HCT116 (cell line): ENCODE data around the gene RNF220. TPM values are rescaled to one million over a fixed set of nuclear protein-coding genes. Genes with fewer than 3 reads are reported as not detected.

Experiments used
- ATAC-seq: fragments of 200-7000 bp; cut with Tn5 transposase; 2 replicates; pipeline ENCODE4 v1.9.1; 2020; ENCODE audit warnings: mild to moderate bottlenecking, moderate library complexity
- BruUV-seq: library from RNA; stranded (reverse); fragments of 400-500 nt; replicated peaks from 2 replicates; lab custom pipeline; 2021; lab: Mats Ljungman, UMichigan
- CTCF ChIA-PET: fragments of 300-600 bp; sonication (Branson Sonifier 250); formaldehyde crosslinking; loops from one replicate; lab custom pipeline; 2021; ENCODE audit warnings: antibody characterized with exemption; lab: Charles Lee
- POLR2A ChIA-PET: fragments of 300-600, 350-600 bp; sonication (Branson Sonifier 250); formaldehyde crosslinking; loops from one replicate; lab custom pipeline; 2021; ENCODE audit warnings: antibody characterized with exemption; lab: Charles Lee
- RAD21 ChIA-PET, 2 experiments: fragments of 300-600 bp; sonication (Branson Sonifier 250); formaldehyde crosslinking; loops; one replicate each; lab custom pipeline; 2023; ENCODE audit warnings: low total read pairs in 2 of 2; ENCODE audit not compliant: uncharacterized antibody in 2 of 2, unreplicated experiment in 2 of 2, low non-redundant PET in 1 of 2; lab: Charles Lee
- DNase-seq: peaks from one replicate; pipeline ENCODE4 v3.0.0-alpha.2; 2010; ENCODE audit warnings: low read depth, low spot score
- H2AFZ ChIP-seq: fragments of 200-600 bp; shearing (Covaris generic), sonication (generic); 2 replicates; pipeline ENCODE4 v1.6.1; 2017; ENCODE audit warnings: low read depth, mixed run types, mixed read lengths, antibody characterized with exemption, low read length; ENCODE audit not compliant: poor library complexity, severe bottlenecking
- H3K27ac ChIP-seq: 2 replicates; pipeline ENCODE4 v1.5.1; 2012; ENCODE audit warnings: low read depth, low read length
- H3K27me3 ChIP-seq: fragments of 200-600 bp; sonication (generic); 2 replicates; pipeline ENCODE4 v1.6.1; 2016; ENCODE audit warnings: mixed run types, low read length, mixed read lengths; ENCODE audit not compliant: insufficient read depth
- H3K36me3 ChIP-seq, 2 experiments: fragments of 200-500 bp in 1 of 2; fragments of 200-600 bp in 1 of 2; sonication (Bioruptor generic) in 1 of 2; sonication (generic) in 1 of 2; 2 replicates each; pipeline versions ENCODE4 v1.5.1 to v1.6.1; 2014 to 2016; ENCODE audit warnings: low read length in 2 of 2, inconsistent platforms in 1 of 2, mixed read lengths in 1 of 2, mixed run types in 1 of 2; ENCODE audit not compliant: insufficient read depth in 2 of 2, control insufficient read depth in 1 of 2
- H3K4me1 ChIP-seq, 2 experiments: fragments of 200-600 bp in 1 of 2; sonication (generic) in 1 of 2; 2 replicates each; pipeline versions ENCODE4 v1.5.1 to v1.6.1; 2012 to 2017; ENCODE audit warnings: low read length in 2 of 2, inconsistent platforms in 1 of 2, mild to moderate bottlenecking in 1 of 2, mixed read lengths in 1 of 2, mixed run types in 1 of 2, moderate library complexity in 1 of 2; ENCODE audit not compliant: insufficient read depth in 2 of 2, control insufficient read depth in 1 of 2
- H3K4me2 ChIP-seq: fragments of 200-600 bp; sonication (generic); 2 replicates; pipeline ENCODE4 v1.6.1; 2017; ENCODE audit warnings: mixed run types, low read length, mixed read lengths
- H3K4me3 ChIP-seq, 2 experiments: fragments of 200-600 bp in 1 of 2; sonication (generic) in 1 of 2; replicated peaks in 1 of 2; 2 replicates each; pipeline ENCODE4 v1.5.1; 2011 to 2016; ENCODE audit warnings: low read length in 2 of 2, control low read depth in 1 of 2, low read depth in 1 of 2, mild to moderate bottlenecking in 1 of 2, mixed read lengths in 1 of 2, mixed run types in 1 of 2
- H3K79me2 ChIP-seq: fragments of 200-600 bp; sonication (generic); 2 replicates; pipeline ENCODE4 v1.6.1; 2017; ENCODE audit warnings: mild to moderate bottlenecking, mixed run types, low read length, moderate library complexity, mixed read lengths; ENCODE audit not compliant: insufficient read depth
- H3K9ac ChIP-seq: fragments of 200-600 bp; sonication (generic); 2 replicates; pipeline ENCODE4 v1.6.1; 2016; ENCODE audit warnings: low read length, mixed read lengths
- H3K9me2 ChIP-seq: fragments of 200-600 bp; sonication (generic), shearing (Covaris generic); 2 replicates; pipeline ENCODE4 v1.6.1; 2017; ENCODE audit warnings: mixed run types, mild to moderate bottlenecking, moderate library complexity; ENCODE audit not compliant: insufficient read depth
- H3K9me3 ChIP-seq, 2 experiments: fragments of 200-500 bp in 1 of 2; fragments of 200-600 bp in 1 of 2; sonication (Bioruptor generic) in 1 of 2; sonication (generic) in 1 of 2; 2 replicates each; pipeline ENCODE4 v1.6.1; 2014 to 2017; ENCODE audit warnings: low read length in 2 of 2, mixed read lengths in 2 of 2, inconsistent platforms in 1 of 2, low read depth in 1 of 2, mild to moderate bottlenecking in 1 of 2, mixed run types in 1 of 2, moderate library complexity in 1 of 2; ENCODE audit not compliant: control insufficient read depth in 1 of 2, insufficient read depth in 1 of 2
- H4K20me1 ChIP-seq: fragments of 200-600 bp; sonication (generic), shearing (Covaris generic); 2 replicates; pipeline ENCODE4 v1.6.1; 2017; ENCODE audit warnings: mixed run types, mild to moderate bottlenecking, moderate library complexity; ENCODE audit not compliant: insufficient read depth
- CBX3 ChIP-seq: IDR thresholded peaks from 2 replicates; pipeline ENCODE4 v1.6.1; 2012; ENCODE audit warnings: low read depth
- ELF1 ChIP-seq: IDR thresholded peaks from 2 replicates; pipeline ENCODE4 v1.6.1; 2012; ENCODE audit warnings: low read depth, borderline replicate concordance
- EZH2 ChIP-seq: fragments of 200-600 bp; sonication (generic); IDR thresholded peaks from 2 replicates; pipeline ENCODE4 v1.6.1; 2017; ENCODE audit warnings: antibody characterized with exemption, mixed run types
- EZH2phosphoT487 ChIP-seq: fragments of 200-600 bp; IDR thresholded peaks from 2 replicates; pipeline ENCODE4 v1.6.1; 2018; ENCODE audit warnings: antibody characterized with exemption, borderline replicate concordance
- MAX ChIP-seq: IDR thresholded peaks from 2 replicates; pipeline ENCODE4 v1.6.1; 2012
- POLR2A ChIP-seq: IDR thresholded peaks from 2 replicates; pipeline ENCODE4 v1.7.0; 2011; ENCODE audit warnings: borderline replicate concordance; ENCODE audit not compliant: insufficient read depth, insufficient read length; ENCODE audit errors: extremely low read depth
- POLR2AphosphoS5 ChIP-seq: IDR thresholded peaks from 2 replicates; pipeline ENCODE4 v1.6.1; 2011; ENCODE audit warnings: mild to moderate bottlenecking, low read depth, low read length, moderate library complexity
- REST ChIP-seq: IDR thresholded peaks from 2 replicates; pipeline ENCODE4 v1.6.1; 2012; ENCODE audit warnings: low read depth
- TCF7L2 ChIP-seq: IDR thresholded peaks from 2 replicates; pipeline ENCODE4 v1.7.0; 2011; ENCODE audit warnings: borderline replicate concordance, inconsistent platforms; ENCODE audit not compliant: insufficient read depth, insufficient read length; ENCODE audit errors: extremely low read depth
- ZBTB33 ChIP-seq: IDR thresholded peaks from 2 replicates; pipeline ENCODE4 v1.6.1; 2011; ENCODE audit warnings: mild to moderate bottlenecking, low read length, moderate library complexity; ENCODE audit not compliant: insufficient replicate concordance; ENCODE audit errors: extremely low read depth
- ZFX ChIP-seq: fragments of 450-650 bp; IDR thresholded peaks from 2 replicates; pipeline ENCODE4 v1.6.1; 2017
- intact Hi-C: fragments of 100-400 bp; cut with micrococcal nuclease; formaldehyde crosslinking; loops from 2 replicates; pipeline ENCODE4 v1.10.0; 2022
- total RNA-seq: library from RNA; stranded (reverse); gene quantifications from one replicate; pipeline ENCODE4 v1.2.1, GENCODE V29; 2021; ENCODE audit not compliant: unreplicated experiment

Gene RNF220
- total RNA-seq, 1 experiment from 2014 or later = 84.5 TPM

GRCh38 chr1:44662683-44663030, 257.6 kb downstream of the RNF220 start:
- Histone ChIP-seq H3K36me3 (no peaks in the 10 kb centered on the region), H3K4me2 (no peak overlapping the region), H3K4me1 (no peaks in the 10 kb centered on the region), H3K9me2 (no peaks in the 10 kb centered on the region), H3K4me3 (no peak overlapping the region), H4K20me1 (no peaks in the 10 kb centered on the region), H3K9ac (no peak overlapping the region), H3K79me2 (no peaks in the 10 kb centered on the region), H3K27me3 (no peaks in the 10 kb centered on the region), H3K9me3 (no peaks in the 10 kb centered on the region), H3K27ac (no peak overlapping the region), H2AFZ (no peak overlapping the region)
- ATAC-seq = no peak
- ChIA-PET RAD21 (no interaction called here), POLR2A (no interaction called here), CTCF (interaction anchor here (2.9 kb wide), 1 partner anchor 10 kb away, joined by 10 read pairs; no protein-coding TSS in a partner anchor)
- no TSS peak for BruUV-seq
- no peak for DNase-seq
- no peak for TF ChIP-seq CBX3
- no peak for TF ChIP-seq ZFX
- no peak for TF ChIP-seq EZH2
- no peak for TF ChIP-seq MAX
- TF ChIP-seq EZH2phosphoT487 = no peak
- TF ChIP-seq ELF1 = no peak
- no peak for TF ChIP-seq ZBTB33
- no peak for TF ChIP-seq POLR2A
- no peak for TF ChIP-seq POLR2AphosphoS5
- TF ChIP-seq REST = no peak
- no peak for TF ChIP-seq TCF7L2
- intact Hi-C loops = no loop called here
